Endothelial cell of umbilical vein (primary cell): Measurements from ENCODE around the gene ADGRE3. TPM values are rescaled to one million over a fixed set of nuclear protein-coding genes. Genes with fewer than 3 reads are reported as not detected.

Experiments
- BruUV-seq: library from RNA; stranded (reverse); fragments of 400-500 nt; replicated peaks from 2 replicates; lab custom pipeline; 2021; lab: Mats Ljungman, UMichigan
- CTCF ChIA-PET: fragments of 300-600, 350-600 bp; sonication (Branson Sonifier 250); formaldehyde crosslinking; loops from one replicate; lab custom pipeline; 2021; ENCODE audit warnings: antibody characterized with exemption, inconsistent platforms; lab: Charles Lee
- POLR2A ChIA-PET: fragments of 300-600, 350-600 bp; sonication (Branson Sonifier 250); formaldehyde crosslinking; loops from one replicate; lab custom pipeline; 2021; ENCODE audit warnings: antibody characterized with exemption, inconsistent platforms; lab: Charles Lee
- DNase-seq: peaks from one replicate; pipeline ENCODE4 v3.0.0-alpha.2; 2011; ENCODE audit warnings: low read depth, low spot score
- FAIRE-seq: peaks from 2 replicates; lab custom pipeline; 2011; peaks lifted over from hg19 to GRCh38; lab: Jason Lieb, UNC
- H2AFZ ChIP-seq: 2 replicates; pipeline ENCODE4 v1.6.0; 2012; ENCODE audit warnings: low read depth, low read length, control low read depth, inconsistent platforms
- H3K27ac ChIP-seq: 2 replicates; pipeline ENCODE4 v1.5.1; 2011; ENCODE audit warnings: low read depth, mild to moderate bottlenecking, control low read depth, low read length, moderate library complexity; ENCODE audit not compliant: insufficient read depth
- H3K27me3 ChIP-seq, 2 experiments: 2 replicates each; pipeline versions ENCODE4 v1.6.0 to v1.6.1; 2011; ENCODE audit warnings: low read length in 2 of 2, mixed read lengths in 1 of 2; ENCODE audit not compliant: control insufficient read depth in 2 of 2, insufficient read depth in 2 of 2
- H3K36me3 ChIP-seq, 2 experiments: 2 replicates in 1 of 2; 3 replicates in 1 of 2; pipeline ENCODE4 v1.5.1; 2011; ENCODE audit warnings: low read length in 2 of 2, mild to moderate bottlenecking in 1 of 2, moderate library complexity in 1 of 2; ENCODE audit not compliant: control insufficient read depth in 2 of 2, insufficient read depth in 2 of 2; ENCODE audit errors: extremely low read depth in 1 of 2
- H3K4me1 ChIP-seq: 3 replicates; pipeline ENCODE4 v1.5.1; 2011; ENCODE audit warnings: mild to moderate bottlenecking, low read length; ENCODE audit not compliant: control insufficient read depth, insufficient read depth; ENCODE audit errors: extremely low read depth
- H3K4me2 ChIP-seq: 2 replicates; pipeline ENCODE4 v1.6.1; 2011; ENCODE audit warnings: low read length, control low read depth, mixed read lengths; ENCODE audit not compliant: insufficient read depth
- H3K4me3 ChIP-seq, 3 experiments: fragments of 200-600 bp in 1 of 3; sonication (generic), shearing (Covaris generic) in 1 of 3; replicated peaks in 1 of 3; 2 replicates each; pipeline ENCODE4 v1.5.1; 2011 to 2016; ENCODE audit warnings: control low read depth in 3 of 3, low read length in 3 of 3, mild to moderate bottlenecking in 2 of 3, inconsistent platforms in 1 of 3, low read depth in 1 of 3, moderate library complexity in 1 of 3; ENCODE audit not compliant: insufficient read depth in 1 of 3
- H3K79me2 ChIP-seq: 2 replicates; pipeline ENCODE4 v1.6.0; 2012; ENCODE audit warnings: low read length, inconsistent platforms; ENCODE audit not compliant: control insufficient read depth, insufficient read depth
- H3K9ac ChIP-seq: replicated peaks from 2 replicates; pipeline ENCODE3; 2011; ENCODE audit warnings: low read length, control low read depth; ENCODE audit not compliant: insufficient read depth; ENCODE audit errors: extremely low read depth
- H3K9me1 ChIP-seq: replicated peaks from 3 replicates; pipeline ENCODE4 v1.6.0; 2011; ENCODE audit warnings: mild to moderate bottlenecking, low read length; ENCODE audit not compliant: control insufficient read depth, insufficient read depth; ENCODE audit errors: extremely low read depth
- H3K9me3 ChIP-seq: replicated peaks from 2 replicates; pipeline ENCODE4 v1.5.1; 2012; ENCODE audit warnings: low read length, inconsistent platforms; ENCODE audit not compliant: control insufficient read depth, insufficient read depth
- H4K20me1 ChIP-seq: replicated peaks from 2 replicates; pipeline ENCODE3; 2011; ENCODE audit warnings: mild to moderate bottlenecking, low read length; ENCODE audit not compliant: control insufficient read depth, insufficient read depth; ENCODE audit errors: extremely low read depth
- CTCF ChIP-seq, 2 donors: IDR thresholded peaks; 1 replicate in 1 of 2; 2 replicates in 1 of 2; pipeline ENCODE4 v1.5.1; 2011; ENCODE audit warnings: low read length in 2 of 2, mild to moderate bottlenecking in 2 of 2, moderate library complexity in 2 of 2, control low read depth in 1 of 2, inconsistent platforms in 1 of 2, low read depth in 1 of 2; ENCODE audit not compliant: insufficient read depth in 1 of 2; ENCODE audit errors: extremely low read depth in 1 of 2
- EZH2 ChIP-seq: IDR thresholded peaks from 2 replicates; pipeline ENCODE4 v1.6.1; 2012; ENCODE audit warnings: borderline replicate concordance, low read depth, mild to moderate bottlenecking, moderate library complexity, low read length, inconsistent platforms; ENCODE audit not compliant: severe bottlenecking
- FOS ChIP-seq: IDR thresholded peaks from 2 replicates; pipeline ENCODE4 v1.6.1; 2011; ENCODE audit warnings: mild to moderate bottlenecking, low read length, moderate library complexity, borderline replicate concordance; ENCODE audit not compliant: insufficient read depth
- GATA2 ChIP-seq: IDR thresholded peaks from 2 replicates; pipeline ENCODE4 v1.7.0; 2011; ENCODE audit warnings: low read depth, mild to moderate bottlenecking, moderate library complexity, mixed read lengths, low read length; ENCODE audit not compliant: insufficient read length, insufficient read depth
- JUN ChIP-seq: IDR thresholded peaks from 2 replicates; pipeline ENCODE4 v1.6.1; 2011; ENCODE audit warnings: borderline replicate concordance, low read depth; ENCODE audit not compliant: insufficient read length, insufficient read depth
- MAX ChIP-seq: IDR thresholded peaks from 2 replicates; pipeline ENCODE4 v1.6.1; 2011; ENCODE audit not compliant: insufficient read depth, insufficient read length
- MYC ChIP-seq: IDR thresholded peaks from one replicate; pipeline ENCODE4 v1.6.1; 2011; ENCODE audit warnings: mild to moderate bottlenecking, low read depth, low read length
- POLR2A ChIP-seq: IDR thresholded peaks from 2 replicates; pipeline ENCODE4 v1.6.1; 2012; ENCODE audit warnings: low read depth, mild to moderate bottlenecking, control low read depth, low read length
- POLR2AphosphoS5 ChIP-seq: IDR thresholded peaks from 2 replicates; pipeline ENCODE4 v1.6.1; 2012; ENCODE audit warnings: low read depth, mild to moderate bottlenecking, control low read depth, low read length, moderate library complexity; ENCODE audit not compliant: insufficient read depth
- dilution Hi-C: fragments of 300-500 bp; cut with MboI; formaldehyde crosslinking; loops from one replicate; pipeline ENCODE4 v1.15.0; 2019; ENCODE audit warnings: low sequenced_read_pairs; ENCODE audit not compliant: extremely low pct_ligation_motif_present
- intact Hi-C: fragments of 100-400 bp; cut with micrococcal nuclease; formaldehyde crosslinking; loops from one replicate; pipeline ENCODE4 v1.10.0; 2022
- polyA plus RNA-seq, 4 experiments: library from polyadenylated mRNA; depleted of rRNA in 3 of 4; stranded (reverse) in 3 of 4; unstranded in 1 of 4; fragments of >200 nt; gene quantifications; 2 replicates each; pipeline versions ENCODE4 v1.2.1 to v1.2.3, GENCODE V29; 2011 to 2012; ENCODE audit warnings: missing spikeins in 1 of 4
- total RNA-seq: library from RNA; stranded (reverse); gene quantifications from 2 replicates; pipeline ENCODE4 v1.2.3, GENCODE V29; 2021

The ADGRE3 gene
- total and polyA plus RNA-seq, 2 donors (not counting 3 experiments of a cell fraction or from before 2014, with no cell fraction given), result not detected

- Histone ChIP-seq H3K4me2 (no peak overlapping the region), H3K9ac (no peak overlapping the region), H3K9me3 (peaks cover 20% of the 10 kb centered on the region), H2AFZ (no peak overlapping the region), H3K4me3 (no peak overlapping the region), H3K27me3 (no peaks in the 10 kb centered on the region), H3K36me3 (peaks cover 12 to 22% of the 10 kb centered on the region in 2 experiments), H3K27ac (no peak overlapping the region), H3K79me2 (no peaks in the 10 kb centered on the region), H4K20me1 (no peaks in the 10 kb centered on the region), H3K9me1 (no peaks in the 10 kb centered on the region), H3K4me1 (no peaks in the 10 kb centered on the region)
- POLR2A ChIA-PET, result no interaction called here
- dilution Hi-C loops (no loop called here), intact Hi-C loops (no loop called here)
- TF ChIP-seq POLR2A, result no peak
- no TSS peak for BruUV-seq
- DNase-seq (no peak), FAIRE-seq (no peak)
- CTCF ChIA-PET, result no interaction called here
Measured at GRCh38 chr19:14715841-14716240, 41.2 kb upstream of the ADGRE3 start.

DNA sequence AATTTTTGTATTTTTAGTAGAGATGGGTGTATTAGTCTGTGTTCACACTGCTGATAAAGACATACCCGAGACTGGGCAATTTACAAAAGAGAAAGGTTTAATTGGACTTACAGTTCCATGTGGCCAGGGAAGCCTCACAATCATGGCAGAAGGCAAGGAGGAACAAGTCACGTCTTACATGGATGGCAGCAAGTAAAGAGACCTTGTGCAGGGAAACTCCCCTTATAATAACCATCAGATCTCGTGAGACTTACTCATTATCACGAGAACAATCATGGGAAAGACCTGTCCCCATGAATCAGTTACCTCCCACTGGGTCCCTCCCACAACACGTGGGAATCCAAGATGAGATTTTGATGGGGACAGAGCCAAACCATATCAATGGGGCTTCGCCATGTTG is 29.8 kb upstream of the ADGRE3 start:
- no TSS peak for BruUV-seq
- no peak for DNase-seq
- Histone ChIP-seq H3K4me3 (no peak overlapping the region), H3K27ac (no peak overlapping the region), H3K4me1 (no peaks in the 10 kb centered on the region), H2AFZ (no peak overlapping the region), H3K9me3 (no peaks in the 10 kb centered on the region), H3K79me2 (no peaks in the 10 kb centered on the region), H3K4me2 (no peak overlapping the region), H3K36me3 (peaks cover 11 to 53% of the 10 kb centered on the region in 2 experiments), H3K9ac (no peak overlapping the region), H3K9me1 (no peaks in the 10 kb centered on the region), H4K20me1 (no peaks in the 10 kb centered on the region), H3K27me3 (no peaks in the 10 kb centered on the region)
- dilution Hi-C loops, result no loop called here
- no peak for FAIRE-seq
- intact Hi-C loops, result no loop called here
- ChIA-PET CTCF (no interaction called here), POLR2A (no interaction called here)
- TF ChIP-seq JUN (no peak), MYC (no peak), MAX (no peak), CTCF (IDR thresholded peaks at IDR 0.05; ENCODE audit: extremely low read depth in 1 of 2, insufficient read depth in 1 of 2, low read depth in 1 of 2, low read length in 2 of 2) (no peak), EZH2 (no peak), POLR2AphosphoS5 (no peak), GATA2 (no peak), POLR2A (no peak), FOS (no peak)
